Epidermal melanocyte (primary cell): Measurements from ENCODE around the gene TBXAS1.

Source experiments
- DNase-seq: peaks from one replicate; pipeline ENCODE4 v3.0.0; 2011; ENCODE audit warnings: low spot score; ENCODE audit not compliant: insufficient read length

Gene TBXAS1

GRCh38 chr7:139829025-139829774 is at the start of gene TBXAS1:
TBXAS1 (plus strand) TSS chr7:139829264; CDS start chr7:139829391, 127 bp downstream.
- DNase-seq: no peak

DNA sequence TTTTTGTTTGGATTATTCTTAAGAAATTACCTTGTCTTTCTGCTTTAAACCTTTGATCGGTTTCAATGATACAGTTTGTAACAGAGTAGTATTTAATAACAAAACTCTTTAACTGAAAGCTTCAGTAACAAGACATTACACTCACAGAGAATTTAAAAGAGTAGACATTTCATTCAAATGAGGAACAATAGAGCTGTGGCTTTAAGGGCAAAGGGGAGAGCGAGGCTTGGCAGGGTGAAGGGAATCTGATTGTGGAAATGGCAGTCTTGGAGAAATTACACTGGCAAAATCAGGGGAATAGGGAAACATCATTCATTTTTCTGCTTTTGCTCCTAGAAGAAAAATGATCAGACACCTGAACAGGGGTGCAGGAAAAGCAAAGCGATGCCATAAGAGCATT is 46.1 kb upstream of the TBXAS1 start:
- no peak for DNase-seq

DNA sequence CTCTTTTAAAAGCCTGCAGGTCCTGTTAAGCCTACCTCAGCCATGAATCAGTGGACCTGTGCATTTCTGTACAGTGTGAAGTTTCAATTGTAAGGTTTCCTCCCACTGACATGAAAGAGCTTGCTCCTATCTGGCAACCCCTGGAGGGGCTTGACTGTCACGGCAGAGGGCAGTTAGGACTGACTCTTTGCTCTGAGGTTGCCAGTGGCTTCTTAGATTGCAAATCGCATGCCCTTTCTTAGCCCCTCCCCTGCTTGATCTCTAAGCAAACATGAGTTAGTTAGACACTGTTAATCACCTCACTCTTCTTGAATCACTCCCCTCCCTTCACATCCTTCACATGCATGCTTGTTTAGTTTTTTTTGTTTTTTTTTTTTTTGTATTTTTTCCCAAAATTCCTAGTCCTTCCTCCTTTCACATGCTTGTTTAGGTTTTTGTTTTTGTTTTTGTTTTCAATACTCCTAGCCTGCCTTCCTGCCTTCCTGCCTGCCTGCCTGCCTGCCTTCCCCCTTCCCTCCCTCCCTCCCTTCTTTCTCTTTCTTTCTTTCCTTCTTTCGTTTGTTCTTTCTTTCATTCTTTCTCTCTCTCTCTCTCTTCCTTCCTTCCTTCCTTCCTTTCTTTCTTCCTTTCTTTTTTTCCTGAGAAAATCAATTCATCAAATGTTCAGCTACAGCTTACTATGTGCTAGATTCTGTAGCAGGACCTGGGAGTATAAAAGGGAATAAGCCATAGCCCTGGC is 45.2 kb upstream of the TBXAS1 start:
- DNase-seq: no peak

DNA sequence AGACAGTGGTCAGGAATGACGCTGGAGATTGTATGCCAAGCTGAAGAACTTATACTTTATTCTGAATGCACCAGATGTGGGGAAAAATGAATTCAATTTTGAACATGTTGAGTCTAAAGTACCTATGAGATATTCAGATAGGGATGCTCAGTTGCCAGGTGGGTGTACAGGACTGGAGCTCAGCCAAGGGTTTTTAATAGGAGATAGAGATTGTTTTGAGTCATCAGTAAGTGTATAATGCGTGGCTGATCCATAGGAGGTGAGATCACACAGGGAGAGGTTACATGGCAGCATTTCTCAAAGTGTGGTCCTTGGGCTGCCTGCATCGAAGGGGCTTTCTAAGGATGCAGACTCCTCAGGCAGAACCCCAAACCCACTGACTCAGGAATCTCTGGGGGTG is 44.4 kb upstream of the TBXAS1 start:
- no peak for DNase-seq

DNA sequence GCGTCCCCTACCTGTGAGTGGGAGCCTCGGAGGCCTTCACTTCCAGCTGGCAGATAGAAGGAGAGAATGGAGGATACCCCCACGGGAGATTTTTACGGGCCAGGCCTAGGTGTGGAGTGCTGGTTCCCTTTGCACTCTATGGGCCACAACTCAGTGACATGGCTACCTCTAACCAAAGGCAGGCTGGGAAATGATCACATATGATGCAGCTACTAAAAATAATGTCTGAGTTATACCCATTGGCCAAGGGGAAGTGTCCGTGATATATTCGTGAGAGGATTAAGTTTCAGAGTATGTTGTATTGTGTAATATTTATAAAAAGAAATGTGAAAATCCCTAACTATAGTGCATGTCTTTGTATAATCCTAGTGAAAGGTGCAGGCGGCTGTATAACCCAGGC is 37.7 kb upstream of the TBXAS1 start:
- DNase-seq: no peak

- no peak for DNase-seq
Measured at GRCh38 chr7:139797607-139798006, 31.5 kb upstream of the TBXAS1 start.

- no peak for DNase-seq
Measured at GRCh38 chr7:139798221-139798620, 30.8 kb upstream of the TBXAS1 start.

DNA sequence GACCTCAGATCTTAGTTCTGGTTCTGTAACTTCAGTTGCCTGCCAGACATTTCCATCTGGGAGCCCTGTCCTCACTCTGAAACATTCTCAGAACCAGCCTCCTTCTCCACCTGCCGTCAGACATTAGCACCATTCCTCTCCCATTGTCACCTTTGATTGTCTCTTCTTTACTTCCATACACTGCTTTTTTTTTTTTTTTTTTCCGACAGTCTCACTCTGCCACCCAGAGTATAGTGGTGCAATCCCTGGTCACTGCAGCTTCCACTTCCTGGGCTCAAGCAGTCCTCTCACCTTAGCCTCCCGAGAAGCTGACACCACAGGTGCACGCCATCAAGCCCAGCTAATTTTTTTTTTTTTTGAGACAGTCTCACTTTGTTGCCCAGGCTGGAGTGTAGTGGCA is 30.2 kb upstream of the TBXAS1 start:
- no peak for DNase-seq

- no peak for DNase-seq
Measured at GRCh38 chr7:139799586-139799985, 29.5 kb upstream of the TBXAS1 start.

- DNase-seq: no peak
Measured at GRCh38 chr7:139804571-139804970, 24.5 kb upstream of the TBXAS1 start.

- no peak for DNase-seq
Measured at GRCh38 chr7:139807009-139807408, 22.1 kb upstream of the TBXAS1 start.

GRCh38 chr7:139808427-139808826 is 20.6 kb upstream of the TBXAS1 start:
- no peak for DNase-seq

- DNase-seq: no peak
Measured at GRCh38 chr7:139808846-139809442, 20.1 kb upstream of the TBXAS1 start.

GRCh38 chr7:139811066-139811465 is 18.0 kb upstream of the TBXAS1 start:
- no peak for DNase-seq

- no peak for DNase-seq
Measured at GRCh38 chr7:139813151-139813550, 15.9 kb upstream of the TBXAS1 start.

- no peak for DNase-seq
Measured at GRCh38 chr7:139813689-139814088, 15.4 kb upstream of the TBXAS1 start.

DNA sequence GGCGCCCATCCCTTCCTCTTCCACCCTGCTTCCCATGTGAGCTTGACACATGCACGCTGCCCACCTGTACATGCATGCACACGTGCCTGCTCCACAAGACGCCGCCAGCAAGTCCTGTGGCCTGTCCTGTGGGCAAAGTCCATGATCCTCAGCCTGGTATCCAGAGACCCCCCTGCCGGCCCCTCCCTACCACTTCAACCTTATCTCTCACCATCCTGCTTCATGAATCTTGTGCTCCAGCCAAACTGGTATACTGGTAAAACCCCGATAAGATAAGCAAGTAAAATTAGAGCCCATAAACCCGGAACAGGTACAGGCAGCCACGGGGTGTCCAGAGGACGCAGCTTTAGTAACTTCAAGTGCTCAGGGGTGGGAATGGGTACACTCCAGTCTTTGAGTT is 11.8 kb upstream of the TBXAS1 start:
- DNase-seq: no peak

DNA sequence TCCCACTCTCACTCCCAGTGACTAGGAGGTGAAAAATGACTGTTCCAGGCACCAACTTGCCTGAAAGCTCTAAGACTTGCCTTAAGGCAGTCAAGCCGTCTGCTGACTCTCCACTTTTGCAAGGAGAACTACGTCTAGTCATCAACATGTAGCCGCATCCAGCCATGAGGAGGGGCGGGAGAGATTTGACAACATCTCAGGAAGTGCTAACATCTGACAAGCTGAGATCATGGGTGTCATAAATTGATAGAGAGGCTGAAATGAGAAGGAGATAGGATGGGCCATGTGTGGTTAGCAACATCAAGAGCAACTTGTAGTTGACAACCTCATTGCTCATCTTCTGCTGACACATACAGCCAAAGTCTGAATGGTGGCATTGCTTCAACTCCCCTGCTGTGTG is 9.0 kb upstream of the TBXAS1 start:
- no peak for DNase-seq

DNA sequence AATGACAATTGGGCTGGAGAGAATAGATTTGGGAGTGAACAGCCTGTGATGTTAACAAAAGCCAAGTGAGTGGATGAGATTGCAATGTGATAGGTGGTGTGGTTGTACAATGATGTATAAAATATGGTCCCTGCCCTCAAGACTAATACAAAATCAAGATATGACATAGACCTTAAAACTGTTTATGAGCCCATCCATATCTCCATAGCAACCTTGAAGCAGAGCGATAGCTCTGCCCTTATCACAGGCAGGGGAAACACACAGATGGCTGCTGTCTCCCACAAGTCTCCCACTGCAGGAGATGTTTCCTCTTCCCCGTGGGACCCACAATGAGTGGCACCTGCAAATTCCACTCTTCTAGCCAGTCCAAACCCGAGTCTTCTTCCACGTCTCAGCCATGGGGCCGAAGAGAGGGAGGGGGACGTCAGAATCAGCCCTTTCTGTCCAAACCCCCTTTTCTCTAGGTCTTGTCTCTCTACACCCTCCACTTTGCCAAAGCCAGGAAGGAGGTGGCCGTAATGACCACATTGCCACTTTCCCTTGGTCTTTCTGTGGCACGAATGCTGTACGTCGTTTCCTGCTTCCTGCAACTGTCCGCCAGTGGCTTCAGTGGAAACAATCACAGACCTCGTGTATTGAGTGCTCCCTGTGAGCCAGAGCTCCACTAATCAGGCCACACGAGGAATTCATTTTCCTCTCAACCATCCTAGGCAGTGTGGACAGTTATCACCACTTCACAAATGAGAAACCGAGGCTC is 7.5 kb upstream of the TBXAS1 start:
- no peak for DNase-seq

DNA sequence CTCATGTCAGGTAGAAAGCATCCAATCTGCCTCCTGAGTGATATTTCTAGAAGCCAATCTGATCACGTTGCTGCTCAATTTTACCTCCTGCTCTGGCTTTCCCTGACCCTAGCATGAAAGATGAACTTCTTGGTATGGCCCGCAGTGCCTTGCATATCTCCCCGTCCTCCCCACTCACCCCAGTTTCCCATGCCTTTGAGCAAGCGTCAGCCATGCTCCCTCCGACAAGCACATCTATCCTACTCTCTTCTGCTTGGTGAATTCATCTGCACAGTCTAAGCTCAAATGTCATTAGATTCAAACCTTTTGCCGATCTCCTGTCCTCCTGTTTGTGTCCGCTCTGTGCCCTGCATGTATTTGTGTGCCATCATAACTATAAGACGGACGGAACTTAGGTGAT is 6.2 kb upstream of the TBXAS1 start:
- no peak for DNase-seq

- no peak for DNase-seq
Measured at GRCh38 chr7:139823959-139824521, 5.0 kb upstream of the TBXAS1 start.
